SU-DHL-6 (cell line): Measurements from ENCODE around the gene ESM1.

ENCODE experiments used
- EZH2phosphoT487 ChIP-seq: fragments of 200-600 bp; sonication (generic), shearing (Covaris generic); conservative IDR thresholded peaks from 2 replicates; pipeline ENCODE4 v1.6.1; 2018; ENCODE audit warnings: mild to moderate bottlenecking, antibody characterized with exemption, low read length, moderate library complexity, mixed read lengths
- TF ChIP-seq, protein P1 (sequence below): fragments of 200-600 bp; sonication (generic); IDR thresholded peaks from one replicate; pipeline ENCODE4 v1.5.1; 2017; ENCODE audit warnings: antibody characterized with exemption, mild to moderate bottlenecking, low read length, moderate library complexity; ENCODE audit not compliant: insufficient read depth, poor library complexity, severe bottlenecking

DNA sequence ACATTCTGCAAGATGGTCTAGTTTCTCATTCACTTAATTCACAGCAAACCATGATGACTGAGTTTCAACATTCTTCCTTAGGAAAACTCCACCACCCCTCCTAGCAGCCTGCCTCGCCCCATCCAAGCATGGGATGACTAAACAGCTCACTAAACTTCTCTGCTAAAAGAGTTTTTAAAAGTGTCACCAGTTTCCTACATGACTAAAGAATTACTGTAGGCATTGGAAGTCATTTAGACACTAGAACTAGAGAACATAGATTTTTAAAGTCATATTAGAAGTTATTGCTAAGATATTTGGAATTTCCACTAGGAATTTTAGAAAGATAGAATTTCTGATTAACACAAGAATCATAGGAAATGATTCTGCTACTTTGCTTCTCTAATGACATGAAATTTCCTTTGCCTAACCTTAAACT, 5.5 kb upstream of the ESM1 start:
- TF ChIP-seq, protein P1, sequence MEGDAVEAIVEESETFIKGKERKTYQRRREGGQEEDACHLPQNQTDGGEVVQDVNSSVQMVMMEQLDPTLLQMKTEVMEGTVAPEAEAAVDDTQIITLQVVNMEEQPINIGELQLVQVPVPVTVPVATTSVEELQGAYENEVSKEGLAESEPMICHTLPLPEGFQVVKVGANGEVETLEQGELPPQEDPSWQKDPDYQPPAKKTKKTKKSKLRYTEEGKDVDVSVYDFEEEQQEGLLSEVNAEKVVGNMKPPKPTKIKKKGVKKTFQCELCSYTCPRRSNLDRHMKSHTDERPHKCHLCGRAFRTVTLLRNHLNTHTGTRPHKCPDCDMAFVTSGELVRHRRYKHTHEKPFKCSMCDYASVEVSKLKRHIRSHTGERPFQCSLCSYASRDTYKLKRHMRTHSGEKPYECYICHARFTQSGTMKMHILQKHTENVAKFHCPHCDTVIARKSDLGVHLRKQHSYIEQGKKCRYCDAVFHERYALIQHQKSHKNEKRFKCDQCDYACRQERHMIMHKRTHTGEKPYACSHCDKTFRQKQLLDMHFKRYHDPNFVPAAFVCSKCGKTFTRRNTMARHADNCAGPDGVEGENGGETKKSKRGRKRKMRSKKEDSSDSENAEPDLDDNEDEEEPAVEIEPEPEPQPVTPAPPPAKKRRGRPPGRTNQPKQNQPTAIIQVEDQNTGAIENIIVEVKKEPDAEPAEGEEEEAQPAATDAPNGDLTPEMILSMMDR: no peak
- no peak for TF ChIP-seq EZH2phosphoT487
